ENCODE data around the gene LRIG1.
"Not testable (repeated sequence)": the region's sequence is repeated elsewhere in the genome, so short reads cannot be mapped to it uniquely, and the experiment has no call there.

The LRIG1 gene

GRCh38 chr3:66441692-66442091, 59.1 kb downstream of the LRIG1 start:
- no peak for DNase-seq (ENCODE audit: low read depth)

GRCh38 chr3:66441129-66441528, 59.7 kb downstream of the LRIG1 start:
- peak; percentile 29 for DNase-seq (ENCODE audit: low read depth)

GRCh38 chr3:66439666-66440344, 61.0 kb downstream of the LRIG1 start:
- DNase-seq (ENCODE audit: low read depth), result no peak

GRCh38 chr3:66438046-66438445, 62.8 kb downstream of the LRIG1 start:
- DNase-seq (ENCODE audit: low read depth), result no peak

GRCh38 chr3:66437341-66437929, 63.4 kb downstream of the LRIG1 start:
- DNase-seq (ENCODE audit: low read depth), result no peak

- no peak for DNase-seq (ENCODE audit: low read depth)
Measured at GRCh38 chr3:66435989-66436388, 64.8 kb downstream of the LRIG1 start.

GRCh38 chr3:66434726-66435125, 66.1 kb downstream of the LRIG1 start:
- no peak for DNase-seq (ENCODE audit: low read depth)

- no peak for DNase-seq (ENCODE audit: low read depth)
Measured at GRCh38 chr3:66433522-66433782, 67.4 kb downstream of the LRIG1 start.

GRCh38 chr3:66432767-66433521, 67.9 kb downstream of the LRIG1 start:
- DNase-seq (ENCODE audit: low read depth), result no peak

- no peak for DNase-seq (ENCODE audit: low read depth)
Measured at GRCh38 chr3:66432041-66432766, 68.6 kb downstream of the LRIG1 start.

- peak; percentile 56 for DNase-seq (ENCODE audit: low read depth)
Measured at GRCh38 chr3:66431494-66431893, 69.3 kb downstream of the LRIG1 start.

- DNase-seq (ENCODE audit: low read depth), result no peak
Measured at GRCh38 chr3:66430876-66431275, 69.9 kb downstream of the LRIG1 start.

- DNase-seq (ENCODE audit: low read depth), result peak; percentile 92
Measured at GRCh38 chr3:66428733-66429132, 72.1 kb downstream of the LRIG1 start.

- DNase-seq (ENCODE audit: low read depth), result no peak
Measured at GRCh38 chr3:66427951-66428474, 72.8 kb downstream of the LRIG1 start.

- DNase-seq (ENCODE audit: low read depth), result no peak
Measured at GRCh38 chr3:66427352-66427751, 73.5 kb downstream of the LRIG1 start.

GRCh38 chr3:66426135-66426534, 74.7 kb downstream of the LRIG1 start:
- DNase-seq (ENCODE audit: low read depth), result no peak

- DNase-seq (ENCODE audit: low read depth), result no peak
Measured at GRCh38 chr3:66425576-66426114, 75.2 kb downstream of the LRIG1 start.

GRCh38 chr3:66425032-66425431, 75.8 kb downstream of the LRIG1 start:
- no peak for DNase-seq (ENCODE audit: low read depth)

- peak; percentile 86 for DNase-seq (ENCODE audit: low read depth)
Measured at GRCh38 chr3:66423791-66424190, 77.0 kb downstream of the LRIG1 start.

- not testable (repeated sequence) for DNase-seq (ENCODE audit: low read depth)
Measured at GRCh38 chr3:66421893-66422292, 78.9 kb downstream of the LRIG1 start.

- not testable (repeated sequence) for DNase-seq (ENCODE audit: low read depth)
Measured at GRCh38 chr3:66421144-66421543, 79.7 kb downstream of the LRIG1 start.

- no peak for DNase-seq (ENCODE audit: low read depth)
Measured at GRCh38 chr3:66419036-66419435, 81.8 kb downstream of the LRIG1 start.

Measured in amniotic epithelial cell (primary cell).